NB4 (cell line): ENCODE results near the gene EZR.
"Not testable (repeated sequence)": the region's sequence is repeated elsewhere in the genome, so short reads cannot be mapped to it uniquely, and the experiment has no call there.

ENCODE experiments used
- DNase-seq: peaks from one replicate; pipeline ENCODE4 v3.0.0; 2010; ENCODE audit warnings: low read depth
- H3K4me3 ChIP-seq: one replicate; pipeline ENCODE4 v1.5.1; 2011; ENCODE audit warnings: mild to moderate bottlenecking, low read depth, low read length, moderate library complexity
- CTCF ChIP-seq: IDR thresholded peaks from one replicate; pipeline ENCODE4 v1.5.1; 2012; ENCODE audit warnings: low read depth, low read length
- MAX ChIP-seq: IDR thresholded peaks from 2 replicates; pipeline ENCODE4 v1.6.1; 2011; ENCODE audit warnings: low read depth, low read length
- MYC ChIP-seq: IDR thresholded peaks from 2 replicates; pipeline ENCODE4 v1.6.1; 2011; ENCODE audit warnings: low read depth, low read length
- POLR2A ChIP-seq: IDR thresholded peaks from 2 replicates; pipeline ENCODE4 v1.6.1; 2011; ENCODE audit warnings: mild to moderate bottlenecking; ENCODE audit not compliant: insufficient read length; ENCODE audit errors: extremely low read depth

EZR gene

GRCh38 chr6:158847012-158847529 is 27.9 kb upstream of the EZR start:
- H3K4me3 ChIP-seq: no peak overlapping the region
- DNase-seq: no peak
- TF ChIP-seq POLR2A (no peak), CTCF (no peak), MAX (no peak), MYC (no peak)

GRCh38 chr6:158843751-158844683 is 24.8 kb upstream of the EZR start:
- no peak overlapping the region for H3K4me3 ChIP-seq
- no peak for TF ChIP-seq POLR2A
- TF ChIP-seq MYC: no peak
- no peak for TF ChIP-seq CTCF
- TF ChIP-seq MAX: no peak
- DNase-seq: no peak

- TF ChIP-seq CTCF (no peak), POLR2A (no peak), MAX (no peak), MYC (no peak)
- DNase-seq: no peak
- no peak overlapping the region for H3K4me3 ChIP-seq
Measured at GRCh38 chr6:158841358-158841757, 22.2 kb upstream of the EZR start.

GRCh38 chr6:158840465-158840864 is 21.3 kb upstream of the EZR start:
- TF ChIP-seq CTCF: no peak
- TF ChIP-seq POLR2A: no peak
- TF ChIP-seq MAX: no peak
- no peak for TF ChIP-seq MYC
- DNase-seq: no peak
- H3K4me3 ChIP-seq: no peak overlapping the region

GRCh38 chr6:158839796-158840195 is 20.6 kb upstream of the EZR start:
- no peak for TF ChIP-seq MYC
- TF ChIP-seq MAX: no peak
- TF ChIP-seq CTCF: no peak
- no peak for TF ChIP-seq POLR2A
- no peak overlapping the region for H3K4me3 ChIP-seq
- DNase-seq: no peak

- not testable (repeated sequence) for DNase-seq, H3K4me3 ChIP-seq
Measured at GRCh38 chr6:158838790-158839189, 19.6 kb upstream of the EZR start.
